Tongue (tissue), 2 donors: ENCODE results near the gene MAPK11. TPM values are rescaled to one million over a fixed set of nuclear protein-coding genes. Genes with fewer than 3 reads are reported as not detected.
A peak's percentile ranks its signal among the peaks of the same experiment; 100 is the strongest.

ENCODE experiments used
- DNase-seq: peaks from one replicate; pipeline ENCODE4 v3.0.0-alpha.2; 2015
- total RNA-seq: library from RNA; depleted of rRNA; stranded (reverse); fragments of >200 nt; gene quantifications from one replicate; pipeline ENCODE4 v1.2.3, GENCODE V29; 2014

Gene MAPK11
- total RNA-seq, 1 donor from 2014 or later: 4.0 TPM

DNA sequence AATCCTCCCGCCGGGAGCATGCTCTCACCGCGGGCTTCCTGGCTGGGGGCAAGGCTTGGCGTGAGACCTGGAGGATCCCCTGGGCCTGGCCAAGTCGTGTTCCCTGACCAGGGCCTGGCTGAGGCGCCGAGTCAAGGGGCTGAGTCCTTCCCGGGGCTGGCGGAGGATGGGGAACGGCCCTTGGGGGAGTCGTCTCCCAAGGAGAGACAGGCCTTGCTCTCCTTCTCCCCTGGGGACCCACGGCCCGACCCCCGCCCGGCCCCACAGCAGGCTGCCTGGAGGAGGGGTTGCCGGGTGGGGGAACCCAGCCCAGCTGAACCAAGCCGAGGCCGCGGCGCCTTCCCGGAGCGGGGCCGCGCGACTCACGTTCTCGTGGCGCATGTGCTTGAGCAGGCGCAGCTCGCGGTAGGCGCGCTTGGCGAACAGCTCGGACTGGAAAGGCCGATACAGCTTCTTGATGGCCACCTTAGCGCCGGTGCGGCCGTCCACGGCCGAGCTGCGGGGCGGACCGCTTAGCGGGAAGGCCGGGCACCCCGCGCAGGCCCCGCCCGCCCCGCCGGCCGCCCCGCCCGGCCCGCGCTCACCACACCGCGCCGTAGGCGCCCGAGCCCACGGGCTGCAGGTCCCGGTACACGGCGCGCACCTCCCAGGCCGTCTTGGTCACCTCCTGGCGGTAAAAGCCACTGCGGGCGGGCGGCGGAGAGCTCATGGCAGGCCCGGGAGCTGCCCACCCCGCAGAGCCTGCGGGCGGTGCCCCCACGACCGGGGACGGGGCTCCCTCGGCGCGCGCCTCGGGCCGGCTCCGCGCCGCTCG lies 9.2 kb downstream of the MAPK11 start:
- peak; percentile 58 for DNase-seq

GRCh38 chr22:50260434-50260800 lies 9.8 kb downstream of the MAPK11 start:
- no peak for DNase-seq

DNA sequence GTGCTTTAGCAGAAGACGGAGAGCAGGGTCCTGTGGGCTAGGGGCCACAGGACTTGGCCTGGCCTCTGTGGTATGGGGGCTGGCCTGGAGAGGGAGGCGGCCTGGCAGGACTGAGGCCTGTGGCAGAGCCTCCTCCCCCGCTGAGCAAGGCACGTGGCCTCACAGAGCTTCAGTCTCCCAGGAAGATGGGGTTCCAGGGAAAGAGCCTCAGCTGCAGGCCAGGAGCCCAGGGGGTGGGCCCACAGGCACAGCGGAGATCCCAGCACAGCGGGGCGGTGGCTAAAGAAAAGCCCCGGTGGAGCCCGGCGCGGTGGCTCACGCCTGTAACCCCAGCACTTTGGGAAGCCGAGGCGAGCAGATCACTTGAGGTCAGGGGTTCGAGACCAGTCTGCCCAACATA lies 10.9 kb downstream of the MAPK11 start:
- DNase-seq: no peak

DNA sequence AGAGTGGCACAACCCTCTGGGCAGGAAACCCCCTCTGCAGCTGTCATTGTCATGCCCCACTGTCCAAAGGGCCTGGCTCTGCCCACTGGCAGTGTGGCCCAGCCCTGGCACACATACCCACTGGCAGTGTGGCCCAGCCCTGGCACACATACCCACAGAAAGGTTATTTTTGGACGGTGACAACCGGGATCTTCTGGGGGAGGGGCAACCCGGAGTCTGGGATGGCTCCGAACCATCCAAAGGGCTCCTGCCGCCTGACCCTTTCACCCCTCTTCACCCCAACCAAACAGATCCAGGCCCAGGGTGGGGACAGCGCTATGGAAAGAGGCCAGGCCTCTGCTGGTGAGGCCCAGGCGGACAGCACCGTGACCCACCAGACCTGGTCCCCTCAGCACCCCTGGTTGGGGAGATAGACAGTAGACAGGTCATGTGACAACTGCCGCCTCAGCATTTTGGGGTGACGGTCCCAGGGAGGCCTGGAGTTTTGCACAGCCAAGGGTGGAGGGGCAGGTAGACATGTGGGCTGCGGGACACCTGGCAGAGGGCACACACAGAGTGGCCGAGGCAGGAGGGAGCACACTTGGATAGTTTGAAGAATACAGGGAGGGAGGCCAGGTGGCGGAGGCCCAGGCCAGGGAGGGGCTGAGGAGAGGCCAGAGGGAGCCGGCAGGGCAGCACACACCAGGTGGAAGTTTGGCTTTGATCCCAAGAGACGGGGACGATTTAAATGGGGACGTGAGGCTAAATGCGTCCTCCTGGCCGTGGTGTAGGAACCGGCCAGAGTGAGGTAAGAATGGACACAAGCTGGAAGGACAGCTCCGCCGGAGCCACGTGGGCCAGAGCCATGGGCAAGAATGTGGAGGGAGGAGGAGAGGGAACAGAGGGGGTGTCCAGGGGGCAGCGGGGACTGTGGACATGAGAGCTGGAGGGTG lies 11.6 kb downstream of the MAPK11 start:
- no peak for DNase-seq

GRCh38 chr22:50257451-50258360 lies 12.5 kb downstream of the MAPK11 start:
- DNase-seq: no peak

- DNase-seq: no peak
Observed at GRCh38 chr22:50257041-50257440, 13.1 kb downstream of the MAPK11 start.

- DNase-seq: no peak
Observed at GRCh38 chr22:50256258-50256862, 13.8 kb downstream of the MAPK11 start.

- DNase-seq: no peak
Observed at GRCh38 chr22:50255607-50256006, 14.6 kb downstream of the MAPK11 start.

DNA sequence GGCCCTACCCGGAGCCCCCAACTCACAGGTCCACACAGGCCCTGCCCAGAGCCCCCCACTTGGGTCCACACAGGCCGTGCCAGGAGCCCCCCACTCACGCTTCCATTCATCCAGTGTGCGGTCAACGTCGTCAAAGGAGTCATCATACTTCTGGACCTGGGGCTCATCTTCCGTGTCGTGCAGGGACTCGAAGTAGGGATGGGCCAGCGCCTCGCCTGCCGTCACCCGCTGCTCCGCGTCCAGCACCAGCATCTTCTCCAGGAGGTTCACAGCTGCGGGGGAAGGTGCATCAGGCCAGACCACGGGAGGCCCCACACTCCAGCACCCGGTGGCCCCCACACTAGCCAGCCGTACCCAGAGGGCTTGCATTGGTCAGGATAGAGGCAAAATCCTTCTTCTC lies 15.1 kb downstream of the MAPK11 start:
- no peak for DNase-seq

- DNase-seq: no peak
Observed at GRCh38 chr22:50253941-50254340, 16.2 kb downstream of the MAPK11 start.

- no peak for DNase-seq
Observed at GRCh38 chr22:50253046-50253915, 16.9 kb downstream of the MAPK11 start.

DNA sequence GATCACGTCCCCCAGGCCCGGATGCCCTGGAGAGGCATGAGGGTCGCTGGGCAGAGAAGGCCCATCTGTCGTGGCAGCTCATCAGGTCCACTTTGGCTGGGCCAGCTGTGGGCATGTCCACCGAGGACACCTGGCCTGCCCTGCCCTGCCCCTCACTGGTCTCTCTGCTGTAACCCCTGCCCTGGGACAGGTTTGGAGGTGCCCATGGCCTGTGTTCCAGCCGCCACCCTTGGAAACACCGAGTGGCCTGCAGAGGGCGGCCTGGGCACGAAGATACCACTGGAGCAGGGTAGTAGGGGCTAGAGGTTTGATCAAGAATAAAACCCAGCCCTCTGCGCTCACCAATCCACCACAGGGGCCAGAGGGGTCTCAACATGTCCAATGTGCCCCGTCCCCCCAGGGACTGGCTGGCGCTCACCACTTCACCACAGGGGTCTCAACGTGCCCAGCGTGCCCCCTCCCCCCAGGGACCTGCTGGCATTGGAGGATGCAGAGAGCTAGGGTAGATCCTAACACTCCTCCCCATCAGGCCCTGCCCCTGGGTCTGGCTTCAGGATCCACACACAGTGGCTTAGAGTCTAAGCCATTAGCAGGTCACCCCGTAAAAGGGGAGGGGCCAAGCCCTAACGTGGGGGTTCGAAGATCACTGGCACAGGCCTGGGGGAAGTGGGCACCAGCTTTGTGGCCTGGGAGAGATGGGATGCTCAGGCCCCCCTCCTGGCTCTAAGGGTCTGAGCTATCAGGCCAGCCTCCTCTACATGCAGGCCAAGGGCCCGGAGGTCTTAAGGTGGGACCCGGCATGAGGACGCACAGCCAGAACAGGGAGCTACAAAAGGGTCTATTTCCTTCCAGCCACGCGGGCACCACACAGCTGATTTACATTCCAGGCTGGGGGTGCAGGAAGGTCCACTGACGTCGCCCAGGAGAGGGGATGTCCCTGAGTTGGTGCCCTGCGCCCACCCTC lies 17.8 kb downstream of the MAPK11 start:
- DNase-seq: peak; percentile 76

- no peak for DNase-seq
Observed at GRCh38 chr22:50251477-50252081, 18.6 kb downstream of the MAPK11 start.

DNA sequence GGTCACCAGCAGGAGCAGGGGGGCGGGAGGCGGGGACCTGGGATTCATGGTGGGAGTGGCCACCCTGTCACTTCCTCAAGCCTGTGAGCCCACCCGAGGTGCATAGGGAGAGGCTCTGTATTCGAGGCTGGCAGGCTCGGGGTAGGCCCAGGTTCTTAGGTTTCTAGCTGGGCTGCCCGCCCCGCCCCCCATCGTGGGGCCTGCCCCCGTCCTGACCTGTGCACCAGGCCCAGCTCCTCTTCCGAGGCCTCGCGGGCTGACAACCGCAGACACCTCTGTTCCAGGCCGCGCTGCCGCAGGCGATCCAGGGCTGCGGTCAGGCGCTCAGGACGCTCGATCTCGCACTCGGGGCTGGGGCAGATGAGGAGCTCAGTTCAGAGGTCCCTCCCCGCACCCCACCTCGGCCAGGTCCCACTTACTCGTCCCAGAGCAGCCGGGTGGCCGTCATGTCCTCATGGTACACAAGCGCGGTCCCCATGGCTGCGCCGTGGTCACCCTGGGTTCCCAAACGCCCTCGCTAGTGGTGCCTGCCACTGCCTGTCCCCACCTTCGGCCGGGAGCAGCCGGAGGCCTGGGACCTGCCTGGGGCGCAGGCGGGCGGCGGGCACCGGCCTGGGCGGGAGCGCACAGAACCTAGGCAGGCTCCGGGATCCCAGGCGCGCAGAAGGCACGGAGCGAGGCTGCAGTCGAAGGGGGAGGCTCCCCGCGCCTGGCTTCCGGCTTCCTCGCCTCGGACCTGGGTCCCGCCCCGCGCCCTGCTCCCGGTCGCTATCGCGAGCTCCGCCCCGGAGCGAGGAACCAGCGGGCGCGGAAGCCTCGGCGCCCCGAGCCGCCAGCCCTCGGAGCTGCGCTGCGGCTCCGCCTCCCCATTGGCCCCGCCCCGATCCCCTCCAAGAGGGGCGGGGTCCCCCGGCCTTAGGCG lies 19.4 kb downstream of the MAPK11 start, which contains the start of gene HDAC10:
TSS of gene HDAC10 (minus strand) at position 711 of the 922 bp plus-strand sequence. CDS start at position 478, 233 bp downstream.
- DNase-seq: peak; percentile 84

GRCh38 chr22:50250249-50250554 lies 20.0 kb downstream of the MAPK11 start:
- DNase-seq: no peak

DNA sequence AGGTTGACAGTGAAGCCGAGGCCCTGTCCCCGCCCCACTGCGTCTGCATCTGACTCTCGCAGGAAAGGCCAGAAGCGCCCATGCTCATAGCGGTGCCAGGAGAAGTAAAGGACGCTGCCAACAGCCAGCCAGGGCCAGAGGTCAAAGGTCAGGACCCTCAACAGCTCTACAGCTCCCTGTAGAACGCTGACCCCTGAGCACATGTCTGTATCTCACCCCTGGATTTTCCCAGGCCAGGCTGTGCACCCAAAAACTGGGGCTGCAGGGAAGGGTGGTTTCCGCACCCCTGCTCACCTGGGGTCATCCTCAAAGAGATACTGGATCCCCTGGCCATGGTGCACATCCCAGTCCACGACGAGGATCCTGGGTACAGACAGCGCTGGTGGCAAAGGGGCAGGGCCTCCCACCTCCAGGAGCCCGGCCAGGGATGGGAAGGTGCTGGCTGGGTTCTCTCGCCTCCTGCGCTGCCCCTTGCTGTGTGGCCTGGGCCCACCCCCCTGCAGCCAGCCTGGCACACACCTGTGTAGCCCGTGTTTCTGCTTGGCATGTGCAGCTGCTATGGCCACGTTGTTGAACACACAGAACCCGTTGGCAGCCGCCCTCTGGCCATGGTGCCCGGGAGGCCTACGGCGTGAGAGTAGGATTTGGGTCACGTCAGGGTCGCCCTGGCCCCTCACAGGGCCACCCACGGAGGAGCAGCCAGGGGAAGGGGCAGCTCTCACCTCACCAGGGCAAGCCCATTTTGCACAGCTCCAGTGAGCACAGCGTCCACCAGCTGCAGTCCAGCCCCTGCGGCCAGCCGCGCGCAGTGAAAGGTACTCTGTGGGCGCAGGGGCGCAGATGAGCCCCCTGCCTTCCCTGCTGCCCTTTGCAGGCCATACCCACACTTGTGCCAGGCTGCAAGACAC lies 20.6 kb downstream of the MAPK11 start:
- DNase-seq: no peak
